ENCODE results near the gene ZC4H2. TPM values are rescaled to one million over a fixed set of nuclear protein-coding genes. Genes with fewer than 3 reads are reported as not detected.

The ZC4H2 gene
- total RNA-seq, 1 donor from 2014 or later: 17.5 TPM

DNA sequence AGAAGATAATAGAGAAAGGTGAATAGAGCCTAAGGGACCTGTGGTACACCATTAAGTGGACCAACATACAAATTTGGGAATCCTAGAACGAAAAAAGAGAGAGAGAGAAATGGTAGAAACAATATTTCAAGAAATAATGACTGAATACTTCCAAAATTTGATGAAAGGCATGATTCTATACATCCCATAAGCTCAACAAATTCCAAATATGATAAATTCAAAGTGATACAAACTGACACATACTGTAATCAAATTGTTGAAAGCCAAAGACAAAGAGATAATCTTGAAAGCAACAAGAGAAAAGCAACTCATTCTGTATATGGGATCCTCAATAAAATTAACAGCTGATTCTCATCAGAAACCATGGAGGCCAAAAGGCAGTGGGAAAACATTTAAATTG, 20.6 kb upstream of the ZC4H2 start:
- DNase-seq (ENCODE audit: low spot score): no peak
- no peak for TF ChIP-seq CTCF (IDR thresholded peaks at IDR 0.05)
- no peak overlapping the region for H3K27ac Mint-ChIP-seq (ENCODE audit: unreplicated experiment)
- H3K27me3 Mint-ChIP-seq (ENCODE audit: low read depth): no peaks in the 10 kb centered on the region
- H3K9me3 Mint-ChIP-seq (ENCODE audit: low read depth): peaks cover 31% of the 10 kb centered on the region
- no peak overlapping the region for H3K4me3 Mint-ChIP-seq (ENCODE audit: unreplicated experiment)
- no peaks in the 10 kb centered on the region for H3K4me1 Mint-ChIP-seq (ENCODE audit: low read depth)
- peaks cover 1% of the 10 kb centered on the region for H3K36me3 Mint-ChIP-seq (ENCODE audit: low read depth)

GRCh38 chrX:64994131-64994798, 18.0 kb upstream of the ZC4H2 start:
- Mint-ChIP-seq H3K9me3 (ENCODE audit: low read depth) (peaks cover 30% of the 10 kb centered on the region), H3K36me3 (ENCODE audit: low read depth) (peaks cover 1% of the 10 kb centered on the region), H3K27ac (ENCODE audit: unreplicated experiment) (no peak overlapping the region), H3K27me3 (ENCODE audit: low read depth) (no peaks in the 10 kb centered on the region), H3K4me1 (ENCODE audit: low read depth) (no peaks in the 10 kb centered on the region), H3K4me3 (ENCODE audit: unreplicated experiment) (no peak overlapping the region)
- TF ChIP-seq CTCF (IDR thresholded peaks at IDR 0.05): no peak
- DNase-seq (ENCODE audit: low spot score): no peak

DNA sequence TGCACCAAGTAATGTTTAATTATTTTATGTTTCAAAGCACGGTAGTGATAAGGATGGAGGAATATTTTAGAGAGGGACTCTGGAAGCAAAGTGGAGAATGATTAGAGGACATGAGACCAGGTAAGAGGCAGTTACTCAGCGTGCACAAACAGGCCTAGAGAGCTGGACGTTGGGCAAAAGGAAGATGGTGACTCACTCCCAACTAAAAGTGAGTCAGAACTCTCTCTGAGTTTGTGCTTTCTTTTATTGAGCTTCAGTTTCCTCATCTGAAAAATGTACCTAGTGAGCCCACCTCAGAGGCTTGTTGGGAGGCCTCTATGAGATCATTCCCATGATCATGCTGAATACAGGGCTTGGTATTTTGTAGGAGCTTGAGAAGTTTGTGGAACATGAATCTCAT, 1.6 kb upstream of the ZC4H2 start:
- no peak for TF ChIP-seq CTCF (IDR thresholded peaks at IDR 0.05)
- Mint-ChIP-seq H3K36me3 (ENCODE audit: low read depth) (no peaks in the 10 kb centered on the region), H3K4me3 (ENCODE audit: unreplicated experiment) (no peak overlapping the region), H3K27me3 (ENCODE audit: low read depth) (peaks cover 3% of the 10 kb centered on the region), H3K4me1 (ENCODE audit: low read depth) (peaks cover 5% of the 10 kb centered on the region), H3K9me3 (ENCODE audit: low read depth) (peaks cover 8% of the 10 kb centered on the region), H3K27ac (ENCODE audit: unreplicated experiment) (no peak overlapping the region)
- DNase-seq (ENCODE audit: low spot score): no peak

GRCh38 chrX:64977051-64977450, 801 bp upstream of the ZC4H2 start:
- Mint-ChIP-seq H3K36me3 (ENCODE audit: low read depth) (no peaks in the 10 kb centered on the region), H3K4me3 (ENCODE audit: unreplicated experiment) (peak overlapping the region; percentile 81), H3K27ac (ENCODE audit: unreplicated experiment) (no peak overlapping the region), H3K27me3 (ENCODE audit: low read depth) (peaks cover 2% of the 10 kb centered on the region), H3K9me3 (ENCODE audit: low read depth) (peaks cover 13% of the 10 kb centered on the region), H3K4me1 (ENCODE audit: low read depth) (peaks cover 5% of the 10 kb centered on the region)
- DNase-seq (ENCODE audit: low spot score): no peak
- no peak for TF ChIP-seq CTCF (IDR thresholded peaks at IDR 0.05)

GRCh38 chrX:64976673-64977040, 407 bp upstream of the ZC4H2 start:
- Mint-ChIP-seq H3K27me3 (ENCODE audit: low read depth) (no peaks in the 10 kb centered on the region), H3K36me3 (ENCODE audit: low read depth) (no peaks in the 10 kb centered on the region), H3K9me3 (ENCODE audit: low read depth) (peaks cover 17% of the 10 kb centered on the region), H3K4me3 (ENCODE audit: unreplicated experiment) (peak overlapping the region; percentile 81), H3K27ac (ENCODE audit: unreplicated experiment) (no peak overlapping the region), H3K4me1 (ENCODE audit: low read depth) (peaks cover 5% of the 10 kb centered on the region)
- DNase-seq (ENCODE audit: low spot score): no peak
- no peak for TF ChIP-seq CTCF (IDR thresholded peaks at IDR 0.05)
